NOMO-1 (cell line): Measurements from ENCODE around the gene HMGN4.

Experiments
- DNase-seq, 2 experiments: peaks; one replicate each; lab custom pipeline; 2025; ENCODE audit not compliant: unreplicated experiment in 2 of 2; lab: John Stamatoyannopoulos, UW

The HMGN4 gene

DNA sequence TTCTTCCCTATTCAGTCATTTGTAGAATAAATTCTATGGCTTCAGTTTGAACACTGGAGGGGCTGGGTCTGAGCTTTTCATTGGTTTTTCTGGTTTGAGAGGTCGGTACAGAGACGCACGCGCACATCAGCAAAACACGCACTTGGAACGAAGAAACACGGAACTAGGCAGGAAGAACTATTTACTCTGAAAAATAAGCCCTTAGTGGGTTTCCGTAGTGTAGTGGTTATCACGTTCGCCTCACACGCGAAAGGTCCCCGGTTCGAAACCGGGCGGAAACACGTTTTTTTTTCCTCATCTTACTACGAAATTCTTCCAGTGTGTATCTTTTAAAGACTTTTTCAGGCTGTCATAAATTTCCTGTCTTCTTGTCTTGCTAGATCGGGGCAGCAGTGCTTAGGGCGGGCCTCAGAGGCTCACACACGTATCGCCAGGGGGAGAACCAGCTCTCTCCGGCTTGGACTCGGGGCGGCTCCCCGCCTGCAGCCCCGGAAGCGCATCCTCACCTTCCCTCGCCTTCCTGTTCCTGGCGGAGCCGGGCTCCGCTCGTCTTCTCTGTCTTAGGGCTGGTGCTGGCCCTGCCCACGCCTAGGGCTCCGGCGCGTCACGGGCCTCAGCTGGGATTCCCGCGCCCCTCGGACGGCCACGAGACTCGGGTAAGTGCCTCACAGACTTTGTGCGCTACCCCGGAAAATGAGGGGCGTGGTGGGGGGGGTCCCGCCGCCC is at the start of gene HMGN4:
Gene HMGN4, plus strand, starts transcription at position 521 of the 726 bp plus-strand sequence. CDS start 6,841 bp downstream, outside the sequence.
- DNase-seq: peak; percentile 81 to 90

GRCh38 chr6:26489996-26490964 is 47.9 kb upstream of the HMGN4 start:
- peak in 1 of 2 experiments; percentile 28 for DNase-seq

DNA sequence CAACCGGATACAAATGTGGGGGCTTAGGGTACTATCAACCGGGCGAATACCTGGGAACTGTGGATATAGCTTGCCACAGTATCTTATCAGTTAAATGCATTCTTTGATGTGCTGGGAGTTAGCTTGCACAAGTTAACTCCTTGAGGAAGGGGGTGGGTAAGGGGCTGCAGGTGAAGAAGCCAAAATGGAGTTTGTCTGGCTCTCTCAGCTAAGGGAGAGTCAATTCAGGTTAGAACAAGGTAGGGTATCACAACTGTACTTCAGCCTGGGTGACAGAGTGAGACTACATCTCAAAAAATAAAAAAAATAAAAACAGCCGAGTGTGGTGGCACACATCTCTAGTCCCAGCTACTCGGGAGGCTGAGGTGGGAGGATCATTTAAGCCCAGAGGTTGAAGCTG is 46.6 kb upstream of the HMGN4 start:
- no peak for DNase-seq

DNA sequence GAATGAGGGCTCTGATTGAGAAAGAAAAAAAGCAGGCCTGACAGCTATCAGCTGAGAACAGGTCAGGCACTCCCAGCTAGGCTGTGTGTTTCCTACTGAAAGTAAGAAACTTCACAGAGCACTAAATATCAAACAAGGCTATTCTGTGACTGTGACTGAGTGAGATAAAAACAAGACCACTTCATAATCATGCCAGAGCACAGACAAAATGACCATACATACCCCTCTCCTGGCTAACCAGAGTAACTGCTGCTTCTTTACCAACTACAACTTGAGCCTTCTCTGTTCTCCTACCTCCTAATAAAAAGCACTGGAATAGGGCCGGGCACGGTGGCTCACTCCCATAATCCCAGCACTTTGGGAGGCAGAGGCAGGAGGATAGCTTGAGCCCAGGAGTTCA is 44.9 kb upstream of the HMGN4 start:
- peak in 1 of 2 experiments; percentile 17 for DNase-seq

DNA sequence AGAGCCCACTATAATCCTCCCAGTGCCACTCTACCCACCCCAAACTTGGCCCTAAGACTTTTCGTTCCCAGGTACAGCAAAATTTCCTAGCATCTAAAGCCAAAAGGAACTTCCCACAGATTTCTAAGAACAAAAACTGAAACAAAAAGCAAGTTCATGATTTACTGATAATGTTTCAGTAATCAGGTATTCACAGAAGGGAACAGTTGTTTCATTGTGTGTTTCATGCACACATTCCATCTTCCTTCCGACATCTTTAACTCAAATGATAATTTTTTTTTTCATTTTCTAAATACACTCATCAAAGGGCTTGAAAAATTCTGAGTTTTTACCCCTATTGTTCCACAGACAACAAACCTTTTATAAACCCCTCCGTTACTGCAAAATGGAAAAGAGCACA is 44.0 kb upstream of the HMGN4 start:
- no peak for DNase-seq

DNA sequence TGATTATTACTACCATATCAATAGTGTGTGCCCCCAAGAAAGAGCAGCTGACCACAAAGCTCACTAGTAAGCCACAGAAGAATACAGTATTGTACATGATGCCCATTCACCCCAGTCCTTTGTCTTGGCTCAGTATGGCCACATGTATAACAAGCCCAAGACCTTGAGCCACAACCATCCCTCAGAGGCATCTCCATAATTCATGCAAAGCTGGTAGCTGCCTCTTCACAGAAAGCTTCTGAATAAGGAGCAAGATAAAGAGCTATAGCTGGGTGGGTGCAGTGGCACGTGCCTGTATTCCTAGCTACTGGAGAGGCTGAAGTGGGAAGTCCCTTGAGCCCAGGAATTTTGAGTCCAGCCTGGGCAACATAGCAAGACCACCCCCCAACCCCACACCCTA is 42.9 kb upstream of the HMGN4 start:
- no peak for DNase-seq

DNA sequence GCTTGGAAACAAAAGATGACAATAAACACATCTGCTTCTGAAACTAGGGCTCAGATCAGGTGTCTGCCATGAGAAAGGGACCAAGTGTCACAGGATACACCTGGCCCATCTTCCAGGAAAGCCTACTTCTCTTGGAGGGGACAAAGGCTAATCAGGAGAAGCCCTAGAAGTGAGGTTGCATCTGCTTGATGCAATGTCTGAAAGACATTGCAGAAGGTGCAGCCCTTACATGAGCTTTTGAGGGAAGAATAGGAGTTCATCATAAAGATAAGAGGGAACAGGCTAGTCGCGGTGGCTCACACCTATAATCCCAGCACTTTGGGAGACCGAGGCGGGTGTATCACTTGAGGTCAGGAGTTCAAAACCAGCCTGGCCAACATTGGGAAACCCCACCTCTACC is 40.6 kb upstream of the HMGN4 start:
- DNase-seq: no peak

- no peak for DNase-seq
Observed at GRCh38 chr6:26500102-26500501, 38.1 kb upstream of the HMGN4 start, which contains the start of gene BTN1A1. Gene BTN1A1 (plus strand): TSS chr6:26500303. CDS start chr6:26501287, 984 bp downstream.

GRCh38 chr6:26501482-26501986 is 36.6 kb upstream of the HMGN4 start:
- peak; percentile 15 to 27 for DNase-seq

- DNase-seq: no peak
Observed at GRCh38 chr6:26502165-26502564, 36.0 kb upstream of the HMGN4 start.

DNA sequence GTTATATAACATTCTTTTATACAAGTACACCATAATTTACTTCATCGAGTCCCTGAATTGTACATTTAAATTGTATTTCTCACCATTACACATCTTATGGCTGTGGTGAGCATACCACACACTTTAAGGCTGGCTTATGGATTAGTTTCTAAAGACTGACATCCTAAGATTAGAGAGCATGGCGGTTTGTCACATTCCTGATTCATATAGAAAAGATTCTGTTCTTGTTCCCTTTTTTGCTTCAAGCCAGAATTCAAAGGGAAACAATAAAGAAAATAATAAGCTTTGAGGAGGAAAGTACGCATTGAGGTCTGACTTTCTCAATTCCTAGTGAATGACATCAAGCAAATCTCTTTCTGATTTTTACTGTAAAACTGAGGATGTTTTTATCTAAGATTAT is 35.5 kb upstream of the HMGN4 start:
- peak in 1 of 2 experiments; percentile 32 for DNase-seq

DNA sequence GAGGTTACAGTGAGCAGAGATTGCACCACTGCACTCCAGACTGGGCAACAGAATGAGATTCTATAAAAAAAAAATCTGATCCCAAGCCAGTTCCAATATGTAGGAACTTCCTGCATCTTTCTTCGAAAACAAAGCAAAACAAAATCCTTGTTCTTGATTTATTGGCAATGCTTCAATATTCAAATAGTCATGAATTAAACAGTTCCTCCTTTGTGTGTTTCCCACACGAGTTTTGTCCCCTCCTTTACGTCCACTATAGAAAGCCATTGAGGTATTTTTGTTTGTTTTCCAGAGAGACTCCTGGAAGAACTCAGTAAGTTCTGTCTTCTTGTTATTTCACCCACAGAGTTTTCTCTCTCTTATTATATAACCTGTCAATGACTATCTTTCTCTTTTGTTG is 30.5 kb upstream of the HMGN4 start:
- no peak for DNase-seq

- DNase-seq: peak in 1 of 2 experiments; percentile 14
Observed at GRCh38 chr6:26511033-26511432, 27.1 kb upstream of the HMGN4 start.

DNA sequence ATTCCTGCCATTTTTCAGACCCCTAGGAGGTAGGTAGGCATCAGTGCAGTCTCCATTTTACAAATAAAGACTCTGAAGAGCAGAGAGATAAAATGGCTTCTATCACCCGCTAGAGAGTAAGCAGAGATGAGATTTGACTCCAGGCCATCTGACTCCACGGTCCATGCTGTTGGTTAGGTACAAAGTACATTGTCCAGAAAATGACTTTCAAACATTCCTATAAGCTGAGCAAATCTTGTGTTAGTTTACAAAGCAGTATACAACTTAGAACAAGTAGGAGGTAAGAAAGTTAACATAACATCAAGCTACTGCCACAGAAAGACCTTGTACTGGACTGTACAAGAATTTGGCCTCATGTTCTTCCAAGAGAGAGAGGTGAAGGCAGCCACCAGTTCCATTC is 23.2 kb upstream of the HMGN4 start:
- DNase-seq: no peak

DNA sequence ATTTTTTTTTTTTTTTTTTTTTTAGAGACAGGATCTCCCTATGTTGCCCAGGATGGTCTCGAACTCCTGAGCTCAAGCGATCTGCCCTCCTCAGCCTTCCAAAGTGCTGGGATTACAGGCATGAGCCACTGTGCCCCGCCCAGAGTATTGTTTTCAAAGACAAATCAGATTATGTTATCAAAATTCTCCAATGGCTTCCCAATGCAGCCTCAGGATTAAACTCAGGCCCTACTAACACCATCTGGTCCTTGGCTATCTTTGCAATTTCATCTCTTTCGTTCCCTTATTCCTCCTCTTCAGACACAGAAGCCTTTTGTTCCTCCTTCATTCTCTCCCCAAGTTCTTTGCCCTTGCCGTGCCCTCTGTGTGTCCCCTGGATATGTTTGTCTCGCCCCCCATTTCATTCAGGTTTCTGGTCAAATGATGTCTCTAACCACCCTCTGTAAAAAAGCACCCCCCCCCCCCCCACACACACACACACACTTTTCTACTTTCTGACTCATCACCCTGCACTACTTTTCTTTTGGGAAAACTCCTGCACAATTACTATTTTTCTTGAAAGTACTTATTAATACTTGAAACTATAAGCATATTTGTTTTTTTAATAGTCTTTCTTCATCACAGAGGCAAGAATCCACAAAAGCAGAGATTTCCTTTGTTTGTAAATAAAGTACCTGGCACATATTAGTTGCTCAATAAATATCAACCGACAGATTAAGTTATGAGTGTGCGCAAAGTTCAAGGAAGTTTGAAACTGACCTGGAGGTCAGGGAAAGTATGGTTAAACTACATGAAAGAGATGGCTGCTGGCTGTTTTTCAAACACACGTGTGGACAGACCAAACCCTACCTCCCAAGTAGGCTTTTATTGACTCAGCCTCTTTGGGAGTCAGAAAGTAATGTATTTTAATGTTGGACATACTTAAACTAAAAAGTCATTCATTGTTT is 21.4 kb upstream of the HMGN4 start:
- no peak for DNase-seq

- no peak for DNase-seq
Observed at GRCh38 chr6:26519359-26519758, 18.8 kb upstream of the HMGN4 start.

- peak; percentile 82 to 95 for DNase-seq
Observed at GRCh38 chr6:26520237-26520849, 17.8 kb upstream of the HMGN4 start.

DNA sequence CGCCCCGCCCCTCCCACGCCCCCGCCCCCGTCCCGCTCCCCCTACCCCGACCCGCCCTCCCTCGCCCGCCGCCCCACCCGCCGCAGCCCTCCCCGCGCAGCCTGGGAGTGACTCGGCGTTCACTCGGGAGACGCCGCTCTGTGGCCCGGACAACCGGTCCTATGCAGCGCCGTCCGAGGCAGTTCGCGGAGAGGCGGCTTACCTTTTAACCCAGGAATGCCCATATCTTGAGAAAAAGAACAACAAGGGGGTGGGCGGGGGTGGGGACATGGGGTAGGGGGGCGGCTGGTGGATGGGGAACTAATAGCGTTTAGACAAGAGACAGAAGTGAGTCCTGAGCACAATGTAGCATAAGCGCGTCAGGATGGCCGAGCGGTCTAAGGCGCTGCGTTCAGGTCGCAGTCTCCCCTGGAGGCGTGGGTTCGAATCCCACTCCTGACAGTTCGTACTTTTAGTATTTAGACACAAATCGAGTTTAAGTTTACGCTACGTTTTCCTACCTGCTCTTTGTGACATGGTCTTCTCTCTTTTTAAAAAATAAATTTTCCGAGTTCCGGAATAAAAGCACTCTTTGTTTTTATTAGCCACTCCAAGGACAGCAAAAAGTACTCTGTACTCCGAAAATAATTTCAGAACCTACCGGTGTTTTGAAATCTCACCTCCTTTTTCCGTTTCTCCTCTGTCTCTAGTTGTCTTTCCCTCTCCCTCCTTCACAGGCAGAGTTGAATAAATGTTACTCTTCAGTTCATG is 17.1 kb upstream of the HMGN4 start:
- peak; percentile 82 to 95 for DNase-seq
